T-cell (primary cell): ENCODE measurements around the gene MYOM1. TPM values are rescaled to one million over a fixed set of nuclear protein-coding genes. Genes with fewer than 3 reads are reported as not detected.

Source experiments
- ATAC-seq, 4 experiments: fragments of 200-7000 bp in 3 of 4; fragments of 150-1000 bp in 1 of 4; cut with Tn5 transposase; replicated peaks in 1 of 4; 1 replicate in 3 of 4; 2 replicates in 1 of 4; pipeline ENCODE4 v1.10.0; 2021; ENCODE audit warnings: moderate library complexity in 3 of 4, mild to moderate bottlenecking in 2 of 4, moderate number of reproducible peaks in 1 of 4
- CTCF ChIA-PET, 2 donors: fragments of 300-600 bp; sonication (Branson Sonifier 250); formaldehyde crosslinking; loops; one replicate each; lab custom pipeline; 2022; ENCODE audit warnings: antibody characterized with exemption in 2 of 2; lab: Charles Lee
- POLR2A ChIA-PET, 2 donors: fragments of 300-600 bp; sonication (Branson Sonifier 250); formaldehyde crosslinking; loops; one replicate each; lab custom pipeline; 2022; ENCODE audit warnings: antibody characterized with exemption in 2 of 2; lab: Charles Lee
- DNase-seq, 35 experiments: peaks; one replicate each; pipeline versions ENCODE4 v3.0.0 to v3.0.0-alpha.2; 2013 to 2023
- H3K27ac ChIP-seq: one replicate; pipeline ENCODE4 v1.5.1; 2013; ENCODE audit warnings: low read length
- H3K27me3 ChIP-seq, 2 experiments: replicated peaks in 1 of 2; 1 replicate in 1 of 2; 2 replicates in 1 of 2; pipeline versions ENCODE4 v1.6.1 to v1.7.0; 2013; ENCODE audit warnings: low read length in 1 of 2, mixed read lengths in 1 of 2; ENCODE audit not compliant: control insufficient read depth in 2 of 2, insufficient read depth in 2 of 2; ENCODE audit errors: extremely low read depth in 1 of 2
- H3K36me3 ChIP-seq, 2 donors: 1 replicate in 1 of 2; 2 replicates in 1 of 2; pipeline versions ENCODE4 v1.6.1 to v1.7.0; 2013; ENCODE audit warnings: low read length in 1 of 2; ENCODE audit not compliant: control insufficient read depth in 2 of 2, insufficient read depth in 1 of 2; ENCODE audit errors: extremely low read depth in 1 of 2
- H3K4me1 ChIP-seq, 2 experiments: 1 replicate in 1 of 2; 2 replicates in 1 of 2; pipeline versions ENCODE4 v1.6.1 to v1.7.0; 2013; ENCODE audit warnings: low read length in 2 of 2, mixed read lengths in 1 of 2; ENCODE audit not compliant: insufficient read depth in 2 of 2, control insufficient read depth in 1 of 2; ENCODE audit errors: extremely low read depth in 1 of 2
- H3K4me3 ChIP-seq, 2 donors: 1 replicate in 1 of 2; 2 replicates in 1 of 2; pipeline versions ENCODE4 v1.5.1 to v1.7.0; 2013; ENCODE audit warnings: mild to moderate bottlenecking in 2 of 2, low read length in 1 of 2, moderate library complexity in 1 of 2; ENCODE audit not compliant: control insufficient read depth in 1 of 2; ENCODE audit errors: extremely low read depth in 1 of 2
- H3K9me3 ChIP-seq: 2 replicates; pipeline ENCODE4 v1.7.0; 2013
- H3K27ac Mint-ChIP-seq, 2 donors: one replicate each; pipeline ENCODE4 v1.8.0; 2020 to 2021; ENCODE audit warnings: mild to moderate bottlenecking in 2 of 2, mixed read lengths in 2 of 2
- H3K27me3 Mint-ChIP-seq, 2 donors: one replicate each; pipeline ENCODE4 v1.8.0; 2021 to 2022; ENCODE audit warnings: mixed read lengths in 2 of 2
- H3K36me3 Mint-ChIP-seq: one replicate; pipeline ENCODE4 v1.8.0; 2021; ENCODE audit warnings: mixed read lengths
- H3K4me1 Mint-ChIP-seq, 3 donors: one replicate each; pipeline ENCODE4 v1.8.0; 2020 to 2022; ENCODE audit warnings: mixed read lengths in 3 of 3, mild to moderate bottlenecking in 1 of 3
- H3K4me3 Mint-ChIP-seq, 3 donors: one replicate each; pipeline ENCODE4 v1.8.0; 2020 to 2022; ENCODE audit warnings: mild to moderate bottlenecking in 3 of 3, mixed read lengths in 3 of 3, moderate library complexity in 3 of 3
- H3K9me3 Mint-ChIP-seq, 3 donors: one replicate each; pipeline ENCODE4 v1.8.0; 2020 to 2022; ENCODE audit warnings: mixed read lengths in 3 of 3
- WGBS: methylation state at CpG from one replicate; pipeline ENCODE4 v1.1.5; 2013; ENCODE audit warnings: missing lambda C conversion rate; ENCODE audit not compliant: insufficient coverage; 5-methylcytosine and 5-hydroxymethylcytosine counted together
- total RNA-seq, 35 experiments: library from RNA in 6 of 35; stranded (reverse) in 6 of 35; fragments of 120-200 nt in 1 of 35; gene quantifications; one replicate each; pipeline versions ENCODE4 v1.2.1 to v1.2.4 and lab custom pipeline; 2013 to 2026

Gene MYOM1
- total RNA-seq, 5 donors from 2014 or later (not counting 1 experiment from before 2014, with no cell fraction given) = 0.98 to 7.0 (median 1.9) TPM

DNA sequence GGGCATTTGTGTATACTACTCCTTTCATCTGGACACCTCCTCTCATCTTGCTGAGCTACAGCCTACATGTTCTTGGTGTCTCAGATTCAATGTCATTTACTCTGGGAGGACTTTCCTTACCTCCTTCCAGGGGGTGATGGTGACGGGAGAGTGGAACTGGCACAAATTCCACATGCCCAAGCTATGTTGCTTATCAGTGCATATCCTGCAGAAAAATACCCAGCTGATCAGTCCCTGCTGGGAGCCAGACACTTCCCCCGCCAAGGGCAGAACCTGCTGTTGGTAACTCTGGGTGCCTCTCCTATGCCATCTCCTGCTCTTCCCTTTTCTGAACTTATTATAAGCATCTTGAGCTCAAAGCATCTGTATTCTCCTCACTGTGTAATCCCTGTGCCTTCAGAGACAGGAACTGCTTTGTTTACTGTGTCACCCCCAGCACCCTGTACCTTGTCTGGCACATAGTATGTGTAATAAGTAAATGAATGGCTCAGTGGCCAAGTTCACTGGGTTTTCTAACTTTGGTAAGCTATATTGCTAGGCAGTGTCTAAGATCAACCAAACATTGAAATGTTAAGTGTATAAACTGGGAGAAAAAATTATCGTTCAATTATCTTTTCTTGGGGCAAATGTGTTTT lies 119.2 kb downstream of the MYOM1 start:
- H3K27ac Mint-ChIP-seq = no peak overlapping the region
- H3K27me3 Mint-ChIP-seq = no peaks in the 10 kb centered on the region
- no peak overlapping the region for H3K27ac ChIP-seq
- peaks cover 21 to 38% (median 26%) of the 10 kb centered on the region in 3 donors for H3K4me1 Mint-ChIP-seq
- WGBS = 100% methylated on average over 1 of the region's 3 CpGs
- no peak for DNase-seq
- ChIA-PET CTCF (interaction anchor here (0.5 to 1.4 kb wide), 6 partner anchors 19 to 106 kb away, joined by 3 to 4 read pairs (median 3); no protein-coding TSS in a partner anchor), POLR2A (interaction anchor here in 1 of 2 donors (0.6 to 0.7 kb wide), 3 partner anchors 9 to 122 kb away, joined by 3 to 4 read pairs (median 3); no protein-coding TSS in a partner anchor)
- peaks cover 9 to 15% of the 10 kb centered on the region in 2 experiments for H3K4me1 ChIP-seq
- peaks cover 8% of the 10 kb centered on the region for H3K36me3 Mint-ChIP-seq
- H3K4me3 Mint-ChIP-seq = no peak overlapping the region
- no peak overlapping the region for H3K4me3 ChIP-seq
- no peaks in the 10 kb centered on the region for H3K36me3 ChIP-seq
- ATAC-seq = no peak
- H3K9me3 Mint-ChIP-seq = no peaks in the 10 kb centered on the region
- H3K9me3 ChIP-seq = no peaks in the 10 kb centered on the region
- H3K27me3 ChIP-seq = no peaks in the 10 kb centered on the region

DNA sequence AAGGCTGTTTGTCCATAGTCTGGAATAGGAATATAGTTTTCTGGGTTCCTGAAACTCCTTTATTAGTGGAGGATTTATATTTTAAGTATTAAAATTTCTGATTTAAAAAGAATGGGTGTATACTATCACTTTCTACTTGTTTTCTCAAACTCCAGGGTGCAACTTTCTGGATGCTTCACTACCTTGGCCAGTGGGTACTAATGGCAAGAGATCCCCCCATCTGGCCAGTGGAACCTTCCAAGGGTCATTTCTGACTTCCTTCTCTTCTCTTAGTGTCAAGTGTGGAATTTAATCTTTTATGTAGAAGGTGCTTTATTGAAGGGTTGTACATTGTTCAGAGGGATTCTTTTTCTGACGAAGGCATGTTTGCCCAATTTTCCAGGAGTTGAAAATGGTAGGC lies 120.4 kb downstream of the MYOM1 start:
- Mint-ChIP-seq H3K27ac (no peak overlapping the region), H3K9me3 (no peaks in the 10 kb centered on the region), H3K27me3 (no peaks in the 10 kb centered on the region), H3K4me1 (peaks cover 19 to 41% (median 24%) of the 10 kb centered on the region in 3 donors), H3K4me3 (no peak overlapping the region), H3K36me3 (peaks cover 8% of the 10 kb centered on the region)
- no peaks in the 10 kb centered on the region for H3K27me3 ChIP-seq
- no peak overlapping the region for H3K4me3 ChIP-seq
- no peak for ATAC-seq
- no peak for DNase-seq
- H3K36me3 ChIP-seq = no peaks in the 10 kb centered on the region
- ChIA-PET CTCF (no interaction called here), POLR2A (no interaction called here)
- WGBS = no CpG with 5 or more reads among the region's 1 CpG
- no peaks in the 10 kb centered on the region for H3K9me3 ChIP-seq
- H3K27ac ChIP-seq = no peak overlapping the region
- peaks cover 9 to 15% of the 10 kb centered on the region in 2 experiments for H3K4me1 ChIP-seq

DNA sequence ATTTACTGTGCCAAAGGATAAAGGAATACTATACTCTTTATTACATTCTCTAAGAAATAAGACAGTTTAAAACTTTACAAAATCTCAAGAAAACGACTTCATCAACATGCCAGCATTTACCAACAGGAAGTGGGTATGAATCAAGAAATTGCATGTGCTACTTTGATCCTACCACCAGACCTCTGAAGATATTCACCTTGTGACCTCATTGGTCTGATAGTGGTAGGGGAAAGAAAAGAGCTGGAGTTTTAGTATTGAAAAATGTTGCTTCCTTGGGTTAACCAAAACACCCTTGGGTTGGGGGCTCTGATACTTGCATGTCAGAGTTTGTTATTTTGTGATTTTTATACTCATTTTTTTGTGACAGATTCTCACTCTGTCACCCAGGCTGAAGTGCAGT lies 122.7 kb downstream of the MYOM1 start:
- Histone ChIP-seq H3K4me1 (peaks cover 9 to 15% of the 10 kb centered on the region in 2 experiments), H3K27me3 (no peaks in the 10 kb centered on the region), H3K36me3 (no peaks in the 10 kb centered on the region), H3K4me3 (no peak overlapping the region), H3K27ac (no peak overlapping the region), H3K9me3 (no peaks in the 10 kb centered on the region)
- H3K4me1 Mint-ChIP-seq = peaks cover 17 to 41% (median 23%) of the 10 kb centered on the region in 3 donors
- H3K4me3 Mint-ChIP-seq = peak overlapping the region in 1 of 3 donors; percentile 10
- POLR2A ChIA-PET = interaction anchor here in 1 of 2 donors (0.6 to 1.4 kb wide), 5 partner anchors 16 to 415 kb away, joined by 3 to 5 read pairs (median 4); no protein-coding TSS in a partner anchor
- H3K27ac Mint-ChIP-seq = peak overlapping the region; percentile 32 to 76
- H3K9me3 Mint-ChIP-seq = no peaks in the 10 kb centered on the region
- ATAC-seq (peak; percentile 87 to 100 (median 96)), DNase-seq (peak in 21 of 35 experiments; percentile 6 to 69 (median 20))
- no CpG with 5 or more reads among the region's 1 CpG for WGBS
- H3K36me3 Mint-ChIP-seq = peaks cover 2% of the 10 kb centered on the region
- CTCF ChIA-PET = interaction anchor here (0.6 to 1.7 kb wide), 6 partner anchors 32 to 179 kb away, joined by 4 to 9 read pairs (median 4); no protein-coding TSS in a partner anchor
- H3K27me3 Mint-ChIP-seq = no peaks in the 10 kb centered on the region

DNA sequence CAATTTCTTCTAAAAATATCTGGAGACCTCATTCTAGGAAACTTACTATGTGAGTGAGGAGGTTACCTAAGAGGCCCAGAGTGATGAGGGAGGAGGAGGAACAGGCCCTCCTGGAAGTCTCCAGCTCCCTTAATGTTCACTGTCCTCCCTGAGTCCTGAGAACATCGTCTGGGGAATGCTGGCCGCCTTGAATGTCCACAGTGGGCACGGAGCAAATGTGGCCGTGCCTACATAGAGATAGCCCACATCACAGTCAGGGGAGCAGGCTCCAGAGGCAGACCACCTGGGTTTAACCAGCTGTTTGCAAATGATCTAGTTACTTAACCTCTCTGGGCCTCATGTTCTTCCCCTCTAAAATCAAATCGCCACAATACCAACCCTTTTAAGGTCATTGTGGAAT lies 123.8 kb downstream of the MYOM1 start:
- H3K4me1 ChIP-seq = peaks cover 9 to 15% of the 10 kb centered on the region in 2 experiments

DNA sequence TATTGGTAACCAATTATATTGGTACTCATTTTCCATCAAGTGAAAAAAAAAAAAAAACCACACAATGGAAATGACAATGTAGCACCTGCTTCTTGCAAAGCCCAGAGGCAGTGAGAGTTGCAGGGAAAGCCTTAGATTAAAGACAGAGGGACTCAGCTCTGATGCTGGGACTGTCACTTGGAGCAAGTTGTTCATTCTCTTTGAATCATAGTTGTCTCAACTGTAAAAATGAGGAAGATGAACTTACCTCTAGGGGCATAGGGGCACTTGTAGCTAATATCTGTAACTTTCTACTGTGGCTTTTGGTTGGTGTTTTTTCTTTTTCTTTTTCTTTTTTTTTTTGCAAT lies 125.5 kb downstream of the MYOM1 start:
- H3K27ac ChIP-seq = no peak overlapping the region
- peaks cover 17 to 34% (median 23%) of the 10 kb centered on the region in 3 donors for H3K4me1 Mint-ChIP-seq
- H3K36me3 ChIP-seq = no peaks in the 10 kb centered on the region
- no peaks in the 10 kb centered on the region for H3K36me3 Mint-ChIP-seq
- no peaks in the 10 kb centered on the region for H3K9me3 Mint-ChIP-seq
- ChIA-PET CTCF (interaction anchor here (0.6 to 0.9 kb wide), 2 partner anchors 28 to 100 kb away, joined by 4 read pairs; no protein-coding TSS in a partner anchor), POLR2A (interaction anchor here in 1 of 2 donors (0.6 kb wide), 1 partner anchor 19 kb away, joined by 4 read pairs; no protein-coding TSS in a partner anchor)
- no peak for DNase-seq
- H3K4me3 ChIP-seq = no peak overlapping the region
- H3K27ac Mint-ChIP-seq = no peak overlapping the region
- peaks cover 9 to 15% of the 10 kb centered on the region in 2 experiments for H3K4me1 ChIP-seq
- no peaks in the 10 kb centered on the region for H3K27me3 ChIP-seq
- no peak for ATAC-seq
- no peaks in the 10 kb centered on the region for H3K27me3 Mint-ChIP-seq
- H3K9me3 ChIP-seq = no peaks in the 10 kb centered on the region
- no peak overlapping the region for H3K4me3 Mint-ChIP-seq

More for the DNA sequence above, 123.8 kb downstream of the MYOM1 start:
- H3K27ac ChIP-seq = no peak overlapping the region
- no peak overlapping the region for H3K4me3 ChIP-seq
- no peaks in the 10 kb centered on the region for H3K27me3 ChIP-seq
- peaks cover 17 to 41% (median 23%) of the 10 kb centered on the region in 3 donors for H3K4me1 Mint-ChIP-seq
- H3K4me3 Mint-ChIP-seq = no peak overlapping the region
- ATAC-seq (no peak), DNase-seq (no peak)
- H3K9me3 Mint-ChIP-seq = no peaks in the 10 kb centered on the region
- H3K9me3 ChIP-seq = no peaks in the 10 kb centered on the region
- ChIA-PET POLR2A (no interaction called here), CTCF (interaction anchor here in 1 of 2 donors (0.6 to 0.7 kb wide), 2 partner anchors 24 to 414 kb away, joined by 3 read pairs; no protein-coding TSS in a partner anchor)
- H3K27ac Mint-ChIP-seq = peak overlapping the region; percentile 12 to 37
- H3K27me3 Mint-ChIP-seq = no peaks in the 10 kb centered on the region
- WGBS = 96% methylated on average over 4 of the region's 5 CpGs
- peaks cover 2% of the 10 kb centered on the region for H3K36me3 Mint-ChIP-seq
- H3K36me3 ChIP-seq = no peaks in the 10 kb centered on the region

DNA sequence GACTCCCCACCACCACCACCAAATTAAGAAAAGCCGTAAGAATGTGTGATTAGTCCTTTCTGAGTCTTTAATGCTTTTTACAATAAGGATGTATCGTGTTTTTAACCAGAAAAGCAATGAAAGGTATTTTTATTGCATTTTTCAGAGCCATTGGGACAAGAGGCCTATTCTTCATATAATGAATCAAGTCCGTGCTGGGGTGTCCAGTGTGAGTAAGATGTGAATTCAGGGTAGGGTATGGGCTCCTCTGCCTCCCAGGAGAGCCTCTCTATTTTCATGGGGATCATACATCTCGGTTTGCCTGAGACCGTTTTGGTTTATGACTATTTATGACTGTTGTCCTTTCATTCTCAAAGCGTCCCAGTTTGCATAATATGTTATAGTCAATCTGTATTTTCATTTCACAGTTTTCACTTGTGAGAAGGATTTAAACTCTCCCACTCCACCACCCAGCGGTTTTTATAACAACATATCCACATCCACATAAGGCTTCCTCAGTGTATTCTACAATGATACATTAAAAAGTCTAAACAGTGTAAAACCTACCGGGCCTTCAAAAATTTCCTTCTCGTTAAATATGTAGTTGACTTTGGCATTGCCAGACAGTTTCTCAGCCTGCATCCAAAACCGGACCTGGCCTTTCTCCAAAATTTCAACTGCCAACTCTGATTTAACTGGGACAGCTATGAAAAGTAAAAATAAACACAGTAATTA lies 126.0 kb downstream of the MYOM1 start:
- H3K36me3 ChIP-seq = no peaks in the 10 kb centered on the region
- Mint-ChIP-seq H3K4me1 (peaks cover 17 to 33% (median 24%) of the 10 kb centered on the region in 3 donors), H3K27me3 (no peaks in the 10 kb centered on the region), H3K4me3 (no peak overlapping the region), H3K27ac (no peak overlapping the region), H3K9me3 (no peaks in the 10 kb centered on the region), H3K36me3 (no peaks in the 10 kb centered on the region)
- POLR2A ChIA-PET = no interaction called here
- H3K27ac ChIP-seq = no peak overlapping the region
- 93% methylated on average over 2 of the region's 10 CpGs for WGBS
- no peaks in the 10 kb centered on the region for H3K9me3 ChIP-seq
- CTCF ChIA-PET = interaction anchor here in 1 of 2 donors (0.9 kb wide), 1 partner anchor 100 kb away, joined by 4 read pairs; no protein-coding TSS in a partner anchor
- H3K27me3 ChIP-seq = no peaks in the 10 kb centered on the region
- ATAC-seq (no peak), DNase-seq (no peak)
- H3K4me3 ChIP-seq = no peak overlapping the region
- H3K4me1 ChIP-seq = peaks cover 9 to 15% of the 10 kb centered on the region in 2 experiments
